GM21526 (cell line): ENCODE results near the gene CA5B.
"Not testable (repeated sequence)": the region's sequence is repeated elsewhere in the genome, so short reads cannot be mapped to it uniquely, and the experiment has no call there.

ENCODE experiments used
- ATAC-seq: cut with Tn5 transposase; IDR thresholded peaks from one replicate; pipeline ENCODE4 v1.9.1; 2021; ENCODE audit warnings: moderate library complexity; ENCODE audit not compliant: unreplicated experiment, low FRiP score

The CA5B gene, protein sequence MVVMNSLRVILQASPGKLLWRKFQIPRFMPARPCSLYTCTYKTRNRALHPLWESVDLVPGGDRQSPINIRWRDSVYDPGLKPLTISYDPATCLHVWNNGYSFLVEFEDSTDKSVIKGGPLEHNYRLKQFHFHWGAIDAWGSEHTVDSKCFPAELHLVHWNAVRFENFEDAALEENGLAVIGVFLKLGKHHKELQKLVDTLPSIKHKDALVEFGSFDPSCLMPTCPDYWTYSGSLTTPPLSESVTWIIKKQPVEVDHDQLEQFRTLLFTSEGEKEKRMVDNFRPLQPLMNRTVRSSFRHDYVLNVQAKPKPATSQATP

DNA sequence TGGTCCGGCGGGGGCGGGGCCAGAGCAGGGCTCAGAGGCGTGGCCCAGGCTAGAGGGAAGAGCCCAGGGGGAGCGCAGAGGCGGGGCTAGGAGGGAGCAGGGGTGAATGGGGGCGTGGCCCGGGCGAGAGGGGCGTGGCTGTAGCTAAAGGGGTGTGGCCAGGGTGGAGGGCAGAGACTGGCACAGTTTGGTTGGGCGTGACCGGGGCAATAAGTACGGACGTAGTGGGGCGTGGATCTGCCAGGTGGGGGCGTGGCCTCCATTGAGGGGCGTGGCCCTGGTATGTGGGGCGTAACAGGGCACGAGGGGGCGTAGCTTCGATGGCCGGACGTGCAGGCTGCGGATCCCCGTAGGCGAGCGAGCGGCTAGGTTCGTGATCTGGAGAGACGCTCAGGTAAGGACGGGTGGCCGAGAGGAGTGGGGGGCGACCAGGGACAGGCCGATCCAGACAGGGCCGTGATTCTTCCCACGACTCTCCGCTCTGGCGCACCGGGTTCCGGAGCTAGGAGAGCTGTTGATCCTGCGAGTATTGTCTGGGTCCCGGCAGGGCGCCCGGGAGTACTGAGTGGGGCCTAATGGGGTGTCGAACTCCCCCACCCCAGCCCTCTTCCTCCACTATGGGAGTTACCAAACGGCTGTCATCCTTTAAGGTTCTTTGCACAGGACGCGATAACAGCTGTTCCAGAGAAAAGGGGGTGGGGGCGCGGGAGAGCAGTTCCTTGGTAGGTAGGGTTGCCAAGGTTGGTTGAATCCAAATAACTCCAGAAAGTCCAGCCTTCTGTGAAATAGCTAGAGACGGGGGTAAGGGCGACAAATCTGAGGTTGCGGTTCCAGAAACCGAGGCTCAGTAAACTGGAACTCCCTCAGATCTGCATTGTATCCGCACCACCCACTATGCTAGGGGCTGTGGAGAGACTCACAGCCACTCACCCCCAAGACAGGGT is at the start of gene CA5B:
CA5B (plus strand) TSS at position 312 of the 944 bp plus-strand sequence. CDS start 11,754 bp downstream, outside the sequence.
- peak; percentile 93 for ATAC-seq

DNA sequence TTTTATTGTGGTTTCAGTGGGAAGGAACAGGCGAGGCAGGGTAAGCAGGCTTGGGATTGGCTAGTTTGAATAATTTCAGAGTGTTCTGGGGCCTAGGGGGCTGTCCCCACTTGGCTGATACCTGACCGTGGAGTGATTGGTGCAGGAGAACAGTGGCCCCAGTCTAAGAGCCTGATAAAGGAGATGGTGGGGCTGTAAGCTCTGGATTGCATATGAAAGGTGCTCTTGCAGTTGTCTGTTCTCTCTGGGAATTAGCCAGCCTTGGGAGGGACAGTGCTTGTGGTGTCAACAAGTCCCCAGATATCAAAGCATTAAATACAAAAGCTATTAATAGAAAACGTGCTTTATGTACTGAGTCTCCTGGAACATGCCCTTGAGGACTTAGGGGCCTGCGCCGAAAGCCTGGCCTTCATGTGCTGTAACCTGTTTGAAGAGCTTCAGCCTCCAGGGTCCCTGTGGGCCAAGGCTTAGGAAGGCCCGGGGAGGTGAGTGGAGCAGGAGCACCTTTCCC is 43.1 kb upstream of the CA5B start:
- ATAC-seq: no peak

DNA sequence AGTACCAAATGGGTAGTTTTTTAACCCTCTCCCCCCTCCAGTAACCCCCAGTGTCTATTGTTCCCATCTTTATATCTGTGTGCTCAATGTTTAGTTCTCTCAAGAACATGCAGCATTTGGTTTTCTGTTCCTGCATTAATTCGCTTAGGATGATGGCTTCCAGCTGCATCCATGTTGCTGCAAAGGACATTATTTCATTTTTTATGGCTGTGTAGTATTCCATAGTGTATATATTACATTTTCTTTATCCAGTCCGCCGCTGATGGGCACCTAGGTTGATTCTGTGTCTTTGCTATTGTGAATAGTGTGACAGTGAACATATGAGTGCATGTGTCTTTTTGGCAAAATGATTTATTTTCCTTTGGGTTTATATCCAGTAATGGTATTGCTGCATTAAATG is 41.6 kb upstream of the CA5B start:
- no peak for ATAC-seq

DNA sequence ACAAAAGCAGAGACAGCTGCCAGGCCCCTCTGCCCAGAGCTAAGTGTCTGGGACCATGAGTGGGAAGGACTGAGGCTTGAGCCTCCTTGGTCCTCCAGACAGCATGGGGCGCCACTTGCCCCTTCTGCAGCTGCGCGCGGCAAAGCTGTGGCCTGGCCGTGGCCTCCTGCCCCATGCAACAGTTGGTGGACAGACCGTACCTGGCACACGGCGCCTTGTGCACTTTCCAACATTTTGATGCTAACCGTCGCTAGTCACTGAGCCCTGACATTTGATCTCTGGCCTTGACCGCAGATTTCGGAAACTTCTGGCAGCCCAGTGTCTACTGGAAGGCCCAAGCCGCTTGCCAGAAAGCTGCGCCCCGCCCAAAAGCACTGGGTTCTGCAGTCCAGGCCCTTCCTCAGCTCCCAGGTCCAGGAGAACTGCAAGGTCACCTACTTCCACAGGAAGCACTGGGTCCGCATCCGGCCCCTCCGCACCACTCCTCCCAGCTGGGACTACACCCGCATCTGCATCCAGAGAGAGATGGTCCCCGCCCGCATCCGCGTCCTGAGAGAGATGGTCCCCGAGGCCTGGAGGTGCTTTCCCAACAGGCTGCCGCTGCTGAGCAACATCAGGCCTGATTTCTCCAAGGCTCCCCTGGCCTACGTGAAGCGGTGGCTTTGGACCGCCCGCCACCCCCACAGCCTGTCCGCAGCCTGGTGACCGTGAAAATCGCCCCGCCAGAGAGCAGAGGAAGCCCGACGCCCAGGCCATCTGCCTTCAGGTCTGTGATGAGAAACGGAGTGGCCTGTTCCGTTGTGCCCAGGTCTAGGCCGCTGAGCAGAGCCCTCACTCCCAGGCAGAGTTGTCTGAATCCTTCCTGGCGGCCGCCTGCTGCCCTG is 35.3 kb upstream of the CA5B start:
- ATAC-seq: no peak

DNA sequence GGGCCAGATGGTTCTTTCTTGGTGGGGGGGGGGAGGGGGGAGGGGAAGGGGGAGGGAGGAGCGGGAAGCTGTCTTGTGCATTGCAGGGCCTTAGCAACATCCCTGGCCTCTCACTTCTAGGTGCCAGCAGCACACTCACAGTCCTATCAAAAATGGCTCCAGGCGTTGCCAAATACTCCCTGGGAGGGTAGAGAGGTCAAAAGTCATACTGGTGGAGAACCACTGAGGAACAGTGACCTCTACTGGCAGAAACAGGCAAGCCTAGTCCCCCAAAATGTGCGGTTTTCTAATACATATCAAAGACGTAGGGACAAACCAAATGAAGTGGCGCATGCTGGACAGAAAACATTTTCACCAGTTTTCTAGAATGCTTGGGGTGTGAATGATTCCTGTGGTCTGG is 34.3 kb upstream of the CA5B start:
- peak; percentile 83 for ATAC-seq

DNA sequence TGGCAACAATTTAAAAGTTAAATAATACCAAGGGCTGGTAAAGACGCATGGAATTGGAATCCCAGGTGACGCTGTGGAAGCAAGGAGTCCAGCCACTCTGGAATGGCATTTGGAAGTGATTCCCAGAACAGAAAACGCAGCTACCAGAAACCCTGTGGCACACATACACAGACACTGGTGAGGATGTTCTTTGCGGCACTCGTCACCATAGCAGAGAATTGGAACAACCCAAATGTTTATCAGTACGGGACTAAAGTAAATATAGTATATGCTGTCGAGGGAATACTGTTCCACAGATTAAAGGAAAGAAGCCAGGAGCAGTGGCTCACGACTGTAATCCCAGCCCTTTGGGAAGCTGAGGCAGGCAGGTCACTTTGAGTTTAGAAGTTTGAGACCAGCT is 33.8 kb upstream of the CA5B start:
- not testable (repeated sequence) for ATAC-seq

DNA sequence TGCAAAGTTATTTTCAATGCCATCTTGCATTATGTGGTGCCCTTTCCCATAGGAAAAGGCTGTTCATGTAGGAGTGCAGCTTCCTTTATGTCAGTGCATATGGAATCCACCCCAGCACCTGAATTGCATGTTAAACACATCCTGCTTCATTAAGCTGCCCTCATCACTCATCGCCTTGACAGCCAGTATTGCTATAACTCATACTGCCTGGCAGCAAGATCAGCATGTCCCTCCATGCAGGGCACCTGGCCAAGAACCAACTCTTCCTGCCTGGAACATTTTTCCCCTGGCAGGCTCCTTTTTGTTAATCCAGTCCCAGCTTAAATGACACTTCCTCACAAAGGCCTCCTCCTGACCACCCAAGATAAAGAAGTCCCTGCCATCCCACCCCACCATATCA is 23.5 kb upstream of the CA5B start:
- no peak for ATAC-seq

DNA sequence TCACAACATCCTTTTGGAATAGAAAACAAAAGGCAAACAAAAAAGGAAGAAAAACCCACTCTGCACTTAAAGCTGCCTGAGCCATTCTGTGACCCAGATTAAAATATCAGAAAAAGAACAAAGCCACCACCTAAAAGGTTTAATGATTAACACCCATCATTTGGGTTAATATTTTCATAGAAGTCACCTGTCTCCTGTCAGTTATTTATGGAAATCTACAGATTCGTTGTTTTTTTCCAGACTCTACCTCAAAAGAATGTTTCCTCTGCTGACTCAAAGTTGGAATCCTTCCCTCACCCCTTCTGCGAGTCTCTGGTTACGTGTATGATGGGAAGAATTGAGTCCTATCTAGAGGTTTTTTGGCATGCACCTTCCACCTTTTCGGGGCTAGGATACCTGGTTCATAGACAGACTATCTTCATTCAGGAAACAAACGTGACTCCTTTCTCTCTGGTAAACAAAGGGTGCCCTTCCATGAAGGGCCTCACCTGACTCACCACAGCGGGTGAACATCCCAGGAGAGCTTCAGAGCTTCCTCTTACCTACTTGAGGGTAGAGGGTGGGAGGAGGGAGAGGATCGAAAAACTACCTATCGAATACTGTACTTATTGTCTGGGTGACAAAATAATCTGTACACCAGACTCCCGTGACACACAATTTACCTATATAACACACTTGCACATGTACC is 19.6 kb upstream of the CA5B start:
- no peak for ATAC-seq

DNA sequence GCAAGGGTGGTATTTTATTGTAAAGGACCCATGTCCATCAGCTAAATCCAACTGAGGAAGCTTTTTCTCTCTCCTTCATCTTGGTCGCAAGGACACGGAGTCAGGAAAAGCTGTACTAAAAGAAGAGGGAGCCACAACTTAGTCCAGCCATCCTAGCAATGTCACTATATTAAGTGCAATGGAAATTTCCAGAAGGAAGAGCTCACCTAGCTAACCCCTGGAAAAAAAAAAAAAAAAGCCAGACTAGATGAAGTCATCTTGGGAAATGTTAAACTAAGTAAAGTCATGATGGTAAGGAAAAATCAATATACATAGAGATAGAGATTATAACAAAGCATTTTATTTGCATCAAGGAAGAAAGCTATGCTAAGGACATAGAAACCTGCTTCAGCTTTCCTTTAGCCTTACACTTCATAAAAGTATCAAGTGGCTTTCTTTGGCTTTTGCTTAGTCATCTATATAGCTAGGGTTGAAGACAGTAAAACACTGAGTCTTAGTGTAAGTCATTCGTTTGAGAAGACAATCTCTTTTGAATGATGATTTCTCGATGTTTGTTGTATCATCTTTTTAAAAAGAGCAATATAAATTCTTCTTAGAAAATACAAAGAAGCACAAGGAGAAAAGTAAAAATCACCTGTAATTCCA is 18.6 kb upstream of the CA5B start:
- no peak for ATAC-seq

DNA sequence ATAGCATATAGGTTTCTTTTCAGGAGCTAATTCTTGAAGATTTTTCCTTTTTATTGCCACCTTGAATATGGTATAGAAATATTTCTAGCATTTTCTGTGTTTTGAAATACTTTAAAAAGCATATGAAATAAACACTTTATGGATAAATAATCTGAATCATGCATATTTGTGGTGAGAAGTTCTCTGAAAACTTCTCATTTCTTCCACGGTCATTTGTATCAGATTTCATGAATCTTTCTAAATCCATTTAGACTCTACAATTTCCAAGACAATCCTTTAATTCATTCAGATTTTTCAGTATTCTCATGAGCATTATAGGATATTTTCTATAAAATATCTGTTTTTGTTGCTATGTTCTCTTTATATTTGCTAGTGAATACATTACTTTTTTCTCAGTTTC is 16.2 kb upstream of the CA5B start:
- no peak for ATAC-seq

DNA sequence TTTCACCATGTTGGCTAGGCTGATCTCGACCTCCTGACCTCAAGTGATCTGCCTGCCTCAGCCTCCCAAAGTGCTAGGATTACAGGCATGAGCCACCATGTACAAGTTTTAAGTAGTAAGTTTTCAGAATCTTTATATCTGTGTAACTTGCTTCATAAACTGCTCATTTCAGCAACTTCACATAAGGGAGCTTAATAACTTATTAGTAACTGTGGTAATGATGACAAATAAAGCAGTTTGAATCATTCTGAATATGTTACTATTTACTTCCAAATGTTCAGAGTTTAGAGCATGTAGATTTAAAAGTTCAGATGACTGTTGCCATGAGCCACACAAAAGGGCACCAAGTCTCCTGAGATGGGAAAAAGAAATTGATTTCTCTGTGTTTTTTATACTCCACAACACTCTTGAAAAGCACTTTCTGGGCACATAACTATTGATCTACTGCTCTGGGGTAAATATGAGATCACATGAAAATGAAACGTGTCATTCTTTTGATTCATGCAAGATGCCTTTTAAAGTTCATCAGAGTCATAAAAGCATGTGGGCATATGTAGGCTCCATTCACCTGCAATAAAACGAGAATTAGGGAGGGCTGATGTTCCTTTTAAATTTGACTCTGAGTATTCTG is 14.1 kb upstream of the CA5B start:
- no peak for ATAC-seq

DNA sequence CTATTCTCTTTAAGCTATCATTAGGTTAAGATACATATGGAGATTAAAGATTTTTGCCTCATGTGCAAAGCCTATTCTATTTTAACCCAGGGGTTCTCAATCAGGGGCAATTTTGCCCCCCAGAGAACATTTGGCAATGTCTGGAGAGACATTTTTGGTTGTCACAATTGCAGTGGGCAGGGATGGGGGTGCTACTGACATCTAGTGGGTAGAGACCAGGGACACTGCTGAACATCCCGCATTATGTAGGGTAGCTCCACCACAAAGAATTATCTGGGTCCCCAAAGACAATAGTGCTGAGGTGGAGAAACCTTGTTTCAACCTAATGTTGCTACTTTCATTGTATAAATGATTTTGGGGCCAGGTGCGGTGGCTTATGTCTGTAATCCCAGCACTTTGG is 13.2 kb upstream of the CA5B start:
- ATAC-seq: no peak

DNA sequence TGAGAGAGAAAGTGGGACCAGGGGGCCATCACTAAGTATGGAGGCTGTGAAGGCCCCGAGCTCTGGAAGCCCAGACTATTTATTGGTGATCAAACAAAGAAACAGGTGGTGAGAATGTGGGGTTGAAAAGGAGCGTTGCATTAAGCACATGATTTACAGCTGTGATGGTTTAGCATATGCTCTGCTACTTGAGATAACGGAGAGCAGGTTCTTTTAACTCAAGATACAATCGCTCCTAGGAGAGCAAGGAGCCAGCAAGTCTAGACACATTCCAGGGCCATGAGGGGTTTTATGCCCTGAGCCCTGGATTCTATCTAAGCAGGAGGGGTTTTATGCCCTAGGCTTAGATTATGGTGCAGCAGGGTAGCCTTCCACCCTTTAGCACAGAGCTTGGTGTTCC is 6.7 kb upstream of the CA5B start:
- not testable (repeated sequence) for ATAC-seq

DNA sequence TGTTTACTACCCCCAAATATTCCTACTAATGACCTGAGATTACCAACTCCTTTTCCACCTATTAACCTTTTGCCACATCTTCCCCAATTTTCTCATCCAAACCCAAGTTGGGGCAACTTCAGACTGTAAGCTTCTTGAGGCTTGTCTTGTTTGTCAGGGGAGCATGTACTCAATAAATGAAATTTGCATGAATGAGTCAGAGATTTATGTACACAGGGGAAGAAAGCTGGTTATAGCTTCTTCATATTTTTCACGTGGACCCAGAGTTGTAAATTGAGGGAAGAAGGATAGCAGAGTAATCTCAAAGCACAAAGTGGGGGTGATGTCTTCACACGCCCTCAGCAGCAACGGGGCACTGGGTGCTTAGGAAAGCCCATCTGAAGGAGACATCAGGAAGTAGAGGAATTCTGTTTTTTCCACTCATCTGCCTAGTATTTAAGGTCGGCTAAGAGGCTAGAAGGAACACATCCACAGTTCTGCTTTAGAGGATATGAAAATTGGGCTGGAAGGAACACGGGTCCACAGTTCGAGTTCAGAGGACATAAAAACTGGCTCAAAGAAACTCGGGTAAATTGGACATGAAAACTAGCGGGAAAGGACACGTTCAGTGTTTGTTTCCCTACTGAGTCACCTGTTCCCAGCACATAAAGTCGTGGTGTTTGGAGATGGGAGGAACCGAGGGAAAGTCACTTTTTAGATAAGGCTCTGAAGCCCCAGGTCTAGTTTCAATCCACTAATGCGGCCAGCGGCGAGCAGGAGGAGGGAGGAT is 696 bp upstream of the CA5B start:
- ATAC-seq: no peak

DNA sequence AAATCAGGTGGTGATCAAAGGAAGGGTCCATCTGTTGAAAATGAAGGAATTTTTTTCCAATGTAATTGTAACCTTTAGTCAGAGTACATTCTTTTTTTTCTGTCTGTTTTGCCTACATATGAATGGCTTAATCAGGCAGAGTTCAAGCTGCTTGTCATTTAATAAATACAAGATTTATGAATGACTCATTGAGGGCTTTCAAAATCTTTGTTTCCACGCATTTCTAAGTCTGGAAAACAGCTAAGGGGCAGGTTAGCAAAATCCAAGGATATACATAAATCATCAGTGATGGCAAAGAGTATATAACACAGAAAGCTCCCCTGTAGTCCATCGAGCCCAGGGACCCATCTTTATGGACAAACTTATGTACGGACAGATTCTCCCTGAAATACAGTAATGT is 1.8 kb downstream of the CA5B start:
- no peak for ATAC-seq

DNA sequence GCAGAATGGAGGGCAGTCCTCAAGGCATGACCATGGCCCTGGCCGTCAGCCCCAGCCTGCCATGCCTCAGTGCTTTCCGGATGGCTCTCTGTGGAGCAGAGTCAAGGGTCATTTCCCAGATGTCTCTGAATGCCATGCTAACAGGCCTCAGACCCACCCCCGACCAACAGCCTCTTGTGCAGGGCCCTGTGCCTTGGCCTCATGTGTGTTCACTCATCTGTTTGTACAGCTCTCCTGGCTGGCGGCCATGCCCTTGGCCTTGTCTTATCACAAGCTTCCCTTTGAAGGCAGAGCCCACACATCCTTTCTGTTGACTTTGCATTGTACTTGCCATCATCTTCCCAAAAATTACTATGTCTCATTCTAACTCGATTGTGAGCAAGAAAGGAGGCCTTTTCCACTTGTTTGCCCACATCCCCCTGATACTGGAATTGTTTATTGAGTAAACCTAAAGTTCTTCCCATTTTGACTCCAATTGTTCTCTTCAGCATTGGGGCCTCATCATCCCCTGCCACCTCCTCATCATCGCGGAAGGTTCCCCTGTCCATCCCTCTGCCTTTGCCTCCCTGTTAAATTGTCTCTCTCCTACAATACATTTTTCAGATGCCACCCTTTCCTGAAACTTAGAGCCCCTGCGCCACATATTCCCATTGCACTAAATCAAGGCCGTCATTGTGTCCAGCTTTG is 6.3 kb downstream of the CA5B start:
- no peak for ATAC-seq

DNA sequence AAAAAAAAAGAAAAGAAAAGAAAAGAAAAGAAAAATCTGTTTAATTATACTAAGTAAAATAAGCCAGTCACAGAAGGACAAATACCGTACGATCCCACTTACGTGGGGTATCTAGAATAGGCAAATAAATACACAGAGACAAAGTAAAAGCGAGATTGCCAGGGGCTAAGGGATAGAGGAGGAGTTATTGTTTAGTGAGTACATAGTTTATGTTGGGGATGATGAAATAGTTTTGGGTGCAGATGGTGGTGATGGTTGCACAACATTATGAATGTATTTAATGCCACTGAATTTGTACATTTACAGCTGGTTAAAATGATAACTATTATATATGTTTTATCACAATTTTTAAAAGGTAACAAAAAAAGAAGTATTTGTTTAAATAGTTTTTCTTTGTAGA is 7.1 kb downstream of the CA5B start:
- no peak for ATAC-seq

DNA sequence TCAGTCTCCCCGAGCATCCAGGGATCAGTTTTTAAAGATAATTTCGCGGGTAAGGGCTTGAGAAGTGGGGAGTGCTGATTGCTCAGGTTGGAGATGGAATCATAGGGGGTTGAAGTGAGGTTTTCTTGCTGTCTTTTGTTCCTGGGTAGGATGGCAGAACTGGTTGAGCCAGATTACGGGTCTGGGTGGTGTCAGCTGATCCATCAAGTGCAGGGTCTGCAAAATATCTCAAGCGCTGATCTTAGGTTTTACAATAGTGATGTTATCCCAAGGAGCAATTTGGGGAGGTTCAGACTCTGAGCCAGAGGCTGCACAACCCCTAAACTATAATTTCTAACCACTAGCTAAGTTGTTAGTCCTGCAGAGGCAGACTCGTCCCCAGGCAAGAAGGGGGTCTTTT is 8.6 kb downstream of the CA5B start:
- ATAC-seq: not testable (repeated sequence)
